ENCODE measurements around the gene DEFB124. TPM values are rescaled to one million over a fixed set of nuclear protein-coding genes. Genes with fewer than 3 reads are reported as not detected.
A peak's percentile ranks its signal among the peaks of the same experiment; 100 is the strongest.
"Not testable (repeated sequence)": the region's sequence is repeated elsewhere in the genome, so short reads cannot be mapped to it uniquely, and the experiment has no call there.

The DEFB124 gene
- polyA plus RNA-seq, 1 donor = 0.21 TPM

- H3K9me3 ChIP-seq (ENCODE audit: control insufficient read depth, low read depth, low read length) = no peaks in the 10 kb centered on the region
- peak within 1 kb of the TSS; percentile 62 for H3K27ac ChIP-seq (ENCODE audit: low read length)
- peak; percentile 93 to 94 for DNase-seq
- peaks cover 15% of the 10 kb centered on the region for H3K36me3 ChIP-seq (ENCODE audit: control insufficient read depth, insufficient read depth, low read length)
- WGBS (ENCODE audit: insufficient coverage, low lambda C conversion rate) = 20% methylated on average over 1 of the region's 86 CpGs
- H3K4me3 ChIP-seq (ENCODE audit: low read length) = peak within 1 kb of the TSS; percentile 98
- no peaks in the 10 kb centered on the region for H3K27me3 ChIP-seq (ENCODE audit: control insufficient read depth, insufficient read depth, low read length)
- H3K4me1 ChIP-seq (ENCODE audit: control insufficient read depth, insufficient read depth, low read length) = peaks cover 13% of the 10 kb centered on the region
Observed at GRCh38 chr20:31514154-31515071, 39.5 kb upstream of the DEFB124 start, which contains the start of gene HM13. TSS of gene HM13 (plus strand) at chr20:31514442. CDS start at chr20:31514552, 110 bp downstream.

- Histone ChIP-seq H3K27ac (ENCODE audit: low read length) (no peak overlapping the region), H3K9me3 (ENCODE audit: control insufficient read depth, low read depth, low read length) (no peaks in the 10 kb centered on the region), H3K4me1 (ENCODE audit: control insufficient read depth, insufficient read depth, low read length) (no peaks in the 10 kb centered on the region), H3K4me3 (ENCODE audit: low read length) (no peak overlapping the region), H3K36me3 (ENCODE audit: control insufficient read depth, insufficient read depth, low read length) (no peaks in the 10 kb centered on the region), H3K27me3 (ENCODE audit: control insufficient read depth, insufficient read depth, low read length) (no peaks in the 10 kb centered on the region)
- no peak for DNase-seq
- WGBS (ENCODE audit: insufficient coverage, low lambda C conversion rate) = 100% methylated on average over 1 of the region's 5 CpGs
Observed at GRCh38 chr20:31508517-31509244, 33.8 kb upstream of the DEFB124 start.

- H3K9me3 ChIP-seq (ENCODE audit: control insufficient read depth, low read depth, low read length) = no peaks in the 10 kb centered on the region
- no peaks in the 10 kb centered on the region for H3K36me3 ChIP-seq (ENCODE audit: control insufficient read depth, insufficient read depth, low read length)
- no peak overlapping the region for H3K27ac ChIP-seq (ENCODE audit: low read length)
- H3K27me3 ChIP-seq (ENCODE audit: control insufficient read depth, insufficient read depth, low read length) = no peaks in the 10 kb centered on the region
- no peaks in the 10 kb centered on the region for H3K4me1 ChIP-seq (ENCODE audit: control insufficient read depth, insufficient read depth, low read length)
- no CpG with 5 or more reads among the region's 1 CpG for WGBS (ENCODE audit: insufficient coverage, low lambda C conversion rate)
- H3K4me3 ChIP-seq (ENCODE audit: low read length) = no peak overlapping the region
- DNase-seq = no peak
Observed at GRCh38 chr20:31505903-31506302, 31.0 kb upstream of the DEFB124 start.

GRCh38 chr20:31502884-31503673 is 28.2 kb upstream of the DEFB124 start:
- WGBS (ENCODE audit: insufficient coverage, low lambda C conversion rate) = no CpG with 5 or more reads among the region's 20 CpGs
- H3K4me1 ChIP-seq (ENCODE audit: control insufficient read depth, insufficient read depth, low read length) = not testable (repeated sequence)

GRCh38 chr20:31500527-31500926 is 25.6 kb upstream of the DEFB124 start:
- DNase-seq = no peak
- H3K4me1 ChIP-seq (ENCODE audit: control insufficient read depth, insufficient read depth, low read length) = no peaks in the 10 kb centered on the region
- no peaks in the 10 kb centered on the region for H3K27me3 ChIP-seq (ENCODE audit: control insufficient read depth, insufficient read depth, low read length)
- no peak overlapping the region for H3K4me3 ChIP-seq (ENCODE audit: low read length)
- no peaks in the 10 kb centered on the region for H3K36me3 ChIP-seq (ENCODE audit: control insufficient read depth, insufficient read depth, low read length)
- H3K9me3 ChIP-seq (ENCODE audit: control insufficient read depth, low read depth, low read length) = no peaks in the 10 kb centered on the region
- WGBS (ENCODE audit: insufficient coverage, low lambda C conversion rate) = no CpG with 5 or more reads among the region's 1 CpG
- H3K27ac ChIP-seq (ENCODE audit: low read length) = no peak overlapping the region

More at GRCh38 chr20:31502884-31503673, 28.2 kb upstream of the DEFB124 start:
- not testable (repeated sequence) for H3K4me3 ChIP-seq (ENCODE audit: low read length); H3K9me3 ChIP-seq (ENCODE audit: control insufficient read depth, low read depth, low read length); H3K36me3 ChIP-seq (ENCODE audit: control insufficient read depth, insufficient read depth, low read length); H3K27ac ChIP-seq (ENCODE audit: low read length); H3K27me3 ChIP-seq (ENCODE audit: control insufficient read depth, insufficient read depth, low read length)
- DNase-seq = peak; percentile 52 to 65

- DNase-seq = no peak
- Histone ChIP-seq H3K4me1 (ENCODE audit: control insufficient read depth, insufficient read depth, low read length) (no peaks in the 10 kb centered on the region), H3K4me3 (ENCODE audit: low read length) (no peak overlapping the region), H3K36me3 (ENCODE audit: control insufficient read depth, insufficient read depth, low read length) (no peaks in the 10 kb centered on the region), H3K27ac (ENCODE audit: low read length) (no peak overlapping the region), H3K27me3 (ENCODE audit: control insufficient read depth, insufficient read depth, low read length) (no peaks in the 10 kb centered on the region), H3K9me3 (ENCODE audit: control insufficient read depth, low read depth, low read length) (no peaks in the 10 kb centered on the region)
- no CpG with 5 or more reads among the region's 6 CpGs for WGBS (ENCODE audit: insufficient coverage, low lambda C conversion rate)
Observed at GRCh38 chr20:31497838-31498540, 23.1 kb upstream of the DEFB124 start.

GRCh38 chr20:31496761-31497295 is 21.9 kb upstream of the DEFB124 start:
- 83% methylated on average over 1 of the region's 15 CpGs for WGBS (ENCODE audit: insufficient coverage, low lambda C conversion rate)
- no peaks in the 10 kb centered on the region for H3K4me1 ChIP-seq (ENCODE audit: control insufficient read depth, insufficient read depth, low read length)
- H3K27ac ChIP-seq (ENCODE audit: low read length) = peak overlapping the region; percentile 51
- H3K9me3 ChIP-seq (ENCODE audit: control insufficient read depth, low read depth, low read length) = no peaks in the 10 kb centered on the region
- H3K4me3 ChIP-seq (ENCODE audit: low read length) = no peak overlapping the region
- no peaks in the 10 kb centered on the region for H3K36me3 ChIP-seq (ENCODE audit: control insufficient read depth, insufficient read depth, low read length)
- DNase-seq = peak in 1 of 2 donors; percentile 50
- no peaks in the 10 kb centered on the region for H3K27me3 ChIP-seq (ENCODE audit: control insufficient read depth, insufficient read depth, low read length)

- no peak for DNase-seq
- Histone ChIP-seq H3K4me1 (ENCODE audit: control insufficient read depth, insufficient read depth, low read length) (no peaks in the 10 kb centered on the region), H3K27ac (ENCODE audit: low read length) (no peak overlapping the region), H3K9me3 (ENCODE audit: control insufficient read depth, low read depth, low read length) (no peaks in the 10 kb centered on the region), H3K27me3 (ENCODE audit: control insufficient read depth, insufficient read depth, low read length) (no peaks in the 10 kb centered on the region), H3K4me3 (ENCODE audit: low read length) (no peak overlapping the region), H3K36me3 (ENCODE audit: control insufficient read depth, insufficient read depth, low read length) (no peaks in the 10 kb centered on the region)
- no CpG with 5 or more reads among the region's 2 CpGs for WGBS (ENCODE audit: insufficient coverage, low lambda C conversion rate)
Observed at GRCh38 chr20:31494131-31494530, 19.2 kb upstream of the DEFB124 start.

- Histone ChIP-seq H3K9me3 (ENCODE audit: control insufficient read depth, low read depth, low read length) (no peaks in the 10 kb centered on the region), H3K27me3 (ENCODE audit: control insufficient read depth, insufficient read depth, low read length) (peaks cover 10% of the 10 kb centered on the region), H3K4me3 (ENCODE audit: low read length) (no peak overlapping the region), H3K27ac (ENCODE audit: low read length) (no peak overlapping the region), H3K36me3 (ENCODE audit: control insufficient read depth, insufficient read depth, low read length) (no peaks in the 10 kb centered on the region), H3K4me1 (ENCODE audit: control insufficient read depth, insufficient read depth, low read length) (no peaks in the 10 kb centered on the region)
- no peak for DNase-seq
- no CpG with 5 or more reads among the region's 3 CpGs for WGBS (ENCODE audit: insufficient coverage, low lambda C conversion rate)
Observed at GRCh38 chr20:31490752-31491151, 15.8 kb upstream of the DEFB124 start.

All from large intestine (tissue), 3 donors.